Osteocyte (in vitro differentiated cells): ENCODE results near the gene POU3F1. TPM values are rescaled to one million over a fixed set of nuclear protein-coding genes. Genes with fewer than 3 reads are reported as not detected.

Experiments
- DNase-seq: peaks from one replicate; pipeline ENCODE4 v3.0.0; 2021; ENCODE audit warnings: mixed read lengths; ENCODE audit not compliant: unreplicated experiment; ENCODE audit errors: extremely low spot score
- H3K27ac Mint-ChIP-seq: one replicate; pipeline ENCODE4 v1.8.0; 2021; ENCODE audit warnings: mild to moderate bottlenecking, mixed read lengths; ENCODE audit not compliant: unreplicated experiment
- H3K27me3 Mint-ChIP-seq: one replicate; pipeline ENCODE4 v1.8.0; 2021; ENCODE audit warnings: mixed read lengths; ENCODE audit not compliant: unreplicated experiment
- H3K36me3 Mint-ChIP-seq: one replicate; pipeline ENCODE4 v1.8.0; 2021; ENCODE audit warnings: mixed read lengths; ENCODE audit not compliant: unreplicated experiment
- H3K4me1 Mint-ChIP-seq: one replicate; pipeline ENCODE4 v1.8.0; 2021; ENCODE audit warnings: mixed read lengths; ENCODE audit not compliant: unreplicated experiment
- H3K4me3 Mint-ChIP-seq: one replicate; pipeline ENCODE4 v1.8.0; 2021; ENCODE audit warnings: mild to moderate bottlenecking, moderate library complexity, mixed read lengths; ENCODE audit not compliant: unreplicated experiment
- H3K9me3 Mint-ChIP-seq: one replicate; pipeline ENCODE4 v1.8.0; 2021; ENCODE audit warnings: mixed read lengths; ENCODE audit not compliant: unreplicated experiment
- CTCF ChIP-seq: fragments of 200-600 bp; sonication (generic); IDR thresholded peaks from 2 replicates; pipeline ENCODE4 v1.5.0; 2021; ENCODE audit warnings: antibody characterized with exemption, mild to moderate bottlenecking, moderate library complexity
- microRNA-seq: library from miRNA; unstranded; fragments of <30 nt; microRNA quantifications from one replicate; pipeline ENCODE4 v1.1.0, GENCODE V29; 2020; ENCODE audit not compliant: unreplicated experiment
- total RNA-seq: library from RNA; stranded (reverse); gene quantifications from 2 replicates; pipeline ENCODE4 v1.2.1, GENCODE V29; 2021

The POU3F1 gene
- total RNA-seq, 1 donor from 2014 or later: 1.8 TPM

- Mint-ChIP-seq H3K4me3 (no peak overlapping the region), H3K4me1 (peaks cover 58% of the 10 kb centered on the region), H3K36me3 (peaks cover 19% of the 10 kb centered on the region), H3K27ac (peak overlapping the region; percentile 99), H3K9me3 (no peaks in the 10 kb centered on the region), H3K27me3 (no peaks in the 10 kb centered on the region)
- TF ChIP-seq CTCF: no peak
- no peak for DNase-seq
Measured at GRCh38 chr1:37998089-37998808, 48.3 kb downstream of the POU3F1 start.

GRCh38 chr1:37997256-37998088, 49.1 kb downstream of the POU3F1 start:
- H3K4me1 Mint-ChIP-seq: peaks cover 55% of the 10 kb centered on the region

GRCh38 chr1:37995751-37996345, 50.7 kb downstream of the POU3F1 start:
- Mint-ChIP-seq H3K27me3 (no peaks in the 10 kb centered on the region), H3K27ac (peak overlapping the region; percentile 83), H3K4me1 (peaks cover 42% of the 10 kb centered on the region), H3K9me3 (no peaks in the 10 kb centered on the region), H3K36me3 (peaks cover 19% of the 10 kb centered on the region), H3K4me3 (peak overlapping the region; percentile 63)
- DNase-seq: no peak
- no peak for TF ChIP-seq CTCF

More at GRCh38 chr1:37997256-37998088, 49.1 kb downstream of the POU3F1 start:
- TF ChIP-seq CTCF: no peak
- peak overlapping the region; percentile 71 for H3K27ac Mint-ChIP-seq
- peaks cover 19% of the 10 kb centered on the region for H3K36me3 Mint-ChIP-seq
- no peak overlapping the region for H3K4me3 Mint-ChIP-seq
- DNase-seq: no peak
- no peaks in the 10 kb centered on the region for H3K27me3 Mint-ChIP-seq
- no peaks in the 10 kb centered on the region for H3K9me3 Mint-ChIP-seq

- Mint-ChIP-seq H3K36me3 (peaks cover 19% of the 10 kb centered on the region), H3K27me3 (no peaks in the 10 kb centered on the region), H3K27ac (peak overlapping the region; percentile 50), H3K4me3 (peak overlapping the region; percentile 34), H3K9me3 (no peaks in the 10 kb centered on the region), H3K4me1 (peaks cover 38% of the 10 kb centered on the region)
- TF ChIP-seq CTCF: no peak
- no peak for DNase-seq
Measured at GRCh38 chr1:37994886-37995566, 51.6 kb downstream of the POU3F1 start.

Small RNA genes lying within 50 kb of the gene (microRNA-seq; reads per million reads assigned to microRNA genes)
- not detected for gene MIR3659

Other genes with a start within 250 kb of the POU3F1 start
- 55.0 and 57.0 TPM in 2 replicates for gene C1orf122, start 239.0 kb downstream of the POU3F1 start, total RNA-seq
- 12.7 and 14.3 TPM in 2 replicates for gene YRDC, start 238.6 kb downstream of the POU3F1 start, total RNA-seq
- gene MTF1, start 187.2 kb downstream of the POU3F1 start, total RNA-seq: 14.3 and 16.9 TPM in 2 replicates
- gene INPP5B, start 99.7 kb downstream of the POU3F1 start, total RNA-seq: 36.2 and 36.5 TPM in 2 replicates
- gene SF3A3, start 56.8 kb downstream of the POU3F1 start, total RNA-seq: 51.4 and 55.3 TPM in 2 replicates
- 39.1 and 40.4 TPM in 2 replicates for gene FHL3, start 41.3 kb downstream of the POU3F1 start, total RNA-seq
- 32.6 and 34.4 TPM in 2 replicates for gene UTP11, start 34.1 kb downstream of the POU3F1 start, total RNA-seq